Panc1 (cell line): ENCODE measurements around the gene S100P. TPM values are rescaled to one million over a fixed set of nuclear protein-coding genes. Genes with fewer than 3 reads are reported as not detected.

ENCODE experiments used
- ATAC-seq: fragments of 200-7000 bp; cut with Tn5 transposase; 2 replicates; pipeline ENCODE4 v1.9.1; 2020; ENCODE audit warnings: mild to moderate bottlenecking, moderate library complexity
- BruUV-seq: library from RNA; stranded (reverse); fragments of 400-500 nt; replicated peaks from 2 replicates; lab custom pipeline; 2021; lab: Mats Ljungman, UMichigan
- CTCF ChIA-PET: fragments of 300-600 bp; sonication (Branson Sonifier 250); formaldehyde crosslinking; loops from one replicate; lab custom pipeline; 2022; ENCODE audit warnings: antibody characterized with exemption; lab: Charles Lee
- POLR2A ChIA-PET: fragments of 300-600 bp; sonication (Branson Sonifier 250); formaldehyde crosslinking; loops from one replicate; lab custom pipeline; 2022; ENCODE audit warnings: antibody characterized with exemption; lab: Charles Lee
- DNase-seq: peaks from one replicate; pipeline ENCODE4 v3.0.0-alpha.2; 2010; ENCODE audit warnings: low read depth, low spot score
- H3K27ac ChIP-seq: 2 replicates; pipeline ENCODE4 v1.5.1; 2011; ENCODE audit warnings: mild to moderate bottlenecking, low read length, inconsistent platforms
- H3K27me3 ChIP-seq: fragments of 200-500 bp; sonication (Bioruptor generic); 2 replicates; pipeline ENCODE4 v1.6.0; 2014; ENCODE audit warnings: low read length, inconsistent platforms; ENCODE audit not compliant: control insufficient read depth, insufficient read depth
- H3K36me3 ChIP-seq: fragments of 200-500 bp; sonication (Bioruptor generic); 2 replicates; pipeline ENCODE4 v1.5.1; 2014; ENCODE audit warnings: inconsistent platforms, mild to moderate bottlenecking, low read length, moderate library complexity; ENCODE audit not compliant: control insufficient read depth, insufficient read depth
- H3K4me1 ChIP-seq: 2 replicates; pipeline ENCODE4 v1.5.1; 2011; ENCODE audit warnings: inconsistent platforms, mild to moderate bottlenecking, low read length, moderate library complexity; ENCODE audit not compliant: control insufficient read depth, insufficient read depth
- H3K4me3 ChIP-seq, 2 experiments: 2 replicates each; pipeline ENCODE4 v1.5.1; 2011 to 2012; ENCODE audit warnings: low read depth in 2 of 2, low read length in 2 of 2, mild to moderate bottlenecking in 2 of 2, inconsistent platforms in 1 of 2, moderate library complexity in 1 of 2
- H3K9me3 ChIP-seq: fragments of 200-500 bp; sonication (Bioruptor generic); 2 replicates; pipeline ENCODE4 v1.5.1; 2014; ENCODE audit warnings: low read depth, mild to moderate bottlenecking, inconsistent platforms, low read length, moderate library complexity; ENCODE audit not compliant: control insufficient read depth, insufficient read depth
- POLR2AphosphoS5 ChIP-seq: IDR thresholded peaks from 2 replicates; pipeline ENCODE4 v1.6.1; 2012; ENCODE audit warnings: mild to moderate bottlenecking, low read depth, low read length, moderate library complexity
- SIN3A ChIP-seq: IDR thresholded peaks from 2 replicates; pipeline ENCODE4 v1.6.1; 2012; ENCODE audit warnings: low read depth, mild to moderate bottlenecking, low read length, moderate library complexity, borderline replicate concordance; ENCODE audit not compliant: insufficient read depth
- TCF7L2 ChIP-seq: IDR thresholded peaks from 2 replicates; pipeline ENCODE4 v1.6.1; 2011; ENCODE audit warnings: mild to moderate bottlenecking, low read depth, low read length, inconsistent platforms
- in situ Hi-C: cut with HindIII; loops from 2 replicates; pipeline ENCODE4 v1.10.0; 2016; ENCODE audit warnings: low sequenced_read_pairs, low pct_unique_long_range_greater_than_20kb
- intact Hi-C: fragments of 100-400 bp; cut with micrococcal nuclease; formaldehyde crosslinking; loops from one replicate; pipeline ENCODE4 v1.10.0; 2022; ENCODE audit not compliant: unreplicated experiment
- total RNA-seq: library from RNA; stranded (reverse); gene quantifications from one replicate; pipeline ENCODE4 v1.2.1, GENCODE V29; 2021; ENCODE audit not compliant: unreplicated experiment
- TF ChIP-seq, protein P1 (sequence below), 2 experiments: IDR thresholded peaks; 2 replicates each; pipeline ENCODE4 v1.6.1; 2011 to 2012; ENCODE audit warnings: low read depth in 2 of 2, control low read depth in 1 of 2, low read length in 1 of 2, mild to moderate bottlenecking in 1 of 2, moderate library complexity in 1 of 2; ENCODE audit not compliant: insufficient read depth in 1 of 2
- TF ChIP-seq, protein P2 (sequence below): fragments of 450-650 bp; IDR thresholded peaks from 2 replicates; pipeline ENCODE4 v1.5.1; 2017; ENCODE audit warnings: mild to moderate bottlenecking

The S100P gene
- total RNA-seq, 1 experiment from 2014 or later = 2.3 TPM

DNA sequence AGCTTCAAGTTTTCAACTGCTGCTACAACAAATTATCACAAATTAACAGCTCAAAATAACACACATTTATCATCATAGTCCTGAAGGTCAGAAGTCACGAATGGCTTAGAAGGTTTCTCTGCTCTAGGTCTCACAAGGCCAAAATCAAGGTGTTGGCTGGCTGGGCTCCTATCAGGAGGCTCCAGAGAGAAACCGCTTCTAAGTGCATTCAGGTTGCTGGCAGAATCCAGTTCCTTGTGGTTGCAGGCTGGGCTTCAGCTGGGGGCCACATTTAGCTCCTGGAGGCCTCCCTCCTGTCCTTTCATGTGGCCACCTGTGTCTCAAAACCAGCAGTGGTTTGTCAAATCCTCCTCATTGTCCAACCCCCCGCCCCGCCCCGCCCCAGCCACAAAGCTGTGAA is 37.8 kb upstream of the S100P start:
- CTCF ChIA-PET = interaction anchor here (0.7 kb wide), 1 partner anchor 28 kb away, joined by 5 read pairs; no protein-coding TSS in a partner anchor

DNA sequence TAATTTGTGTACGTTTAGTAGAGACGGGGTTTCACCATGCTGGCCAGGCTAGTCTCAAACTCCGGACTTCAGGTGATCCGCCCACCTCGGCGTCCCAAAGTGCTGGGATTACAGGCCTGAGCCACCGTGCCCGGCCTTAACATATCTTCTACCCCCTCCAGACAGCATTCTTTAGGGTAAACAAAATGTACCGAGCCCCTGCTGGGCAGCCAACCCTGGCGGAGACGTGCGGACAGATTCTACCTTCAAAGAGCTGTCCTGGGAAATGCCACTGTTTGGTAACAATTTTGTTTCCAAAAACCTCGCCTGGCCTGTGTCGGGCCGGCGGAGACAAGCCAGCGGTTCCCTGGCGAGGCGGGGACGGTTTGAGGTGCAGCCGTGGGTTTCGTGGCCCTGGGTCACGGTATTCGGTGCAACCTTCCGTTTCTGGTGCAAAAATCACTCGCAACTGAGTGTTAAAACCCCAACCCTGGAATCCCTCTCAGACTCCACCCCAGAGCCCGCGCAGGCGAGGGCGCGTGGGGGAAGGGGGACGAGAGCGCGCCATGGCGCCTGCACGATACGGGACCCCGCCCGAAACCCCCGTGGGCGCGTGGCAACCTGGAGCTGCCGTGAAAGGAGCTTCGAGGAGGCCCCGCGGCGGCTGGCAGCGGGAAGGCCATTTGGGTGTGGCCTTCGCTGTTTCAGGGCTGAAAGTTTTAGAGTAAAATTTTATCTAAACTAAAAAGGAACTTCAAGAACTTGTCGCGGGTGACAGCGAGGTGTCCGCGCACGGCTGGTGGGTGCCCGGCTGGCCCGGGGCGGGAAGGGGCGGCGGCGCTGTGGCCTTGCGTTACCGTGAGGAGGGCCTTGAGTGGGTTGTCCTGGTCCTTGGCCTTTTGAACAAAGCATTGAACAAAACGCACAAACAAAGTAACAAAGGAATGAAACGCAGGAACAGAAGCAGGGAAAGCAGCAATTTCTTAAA is 36.2 kb upstream of the S100P start:
- DNase-seq (no peak), ATAC-seq (no peak)
- no peak overlapping the region for H3K4me3 ChIP-seq
- H3K27me3 ChIP-seq = no peaks in the 10 kb centered on the region
- H3K9me3 ChIP-seq = no peaks in the 10 kb centered on the region
- TF ChIP-seq, protein P1, sequence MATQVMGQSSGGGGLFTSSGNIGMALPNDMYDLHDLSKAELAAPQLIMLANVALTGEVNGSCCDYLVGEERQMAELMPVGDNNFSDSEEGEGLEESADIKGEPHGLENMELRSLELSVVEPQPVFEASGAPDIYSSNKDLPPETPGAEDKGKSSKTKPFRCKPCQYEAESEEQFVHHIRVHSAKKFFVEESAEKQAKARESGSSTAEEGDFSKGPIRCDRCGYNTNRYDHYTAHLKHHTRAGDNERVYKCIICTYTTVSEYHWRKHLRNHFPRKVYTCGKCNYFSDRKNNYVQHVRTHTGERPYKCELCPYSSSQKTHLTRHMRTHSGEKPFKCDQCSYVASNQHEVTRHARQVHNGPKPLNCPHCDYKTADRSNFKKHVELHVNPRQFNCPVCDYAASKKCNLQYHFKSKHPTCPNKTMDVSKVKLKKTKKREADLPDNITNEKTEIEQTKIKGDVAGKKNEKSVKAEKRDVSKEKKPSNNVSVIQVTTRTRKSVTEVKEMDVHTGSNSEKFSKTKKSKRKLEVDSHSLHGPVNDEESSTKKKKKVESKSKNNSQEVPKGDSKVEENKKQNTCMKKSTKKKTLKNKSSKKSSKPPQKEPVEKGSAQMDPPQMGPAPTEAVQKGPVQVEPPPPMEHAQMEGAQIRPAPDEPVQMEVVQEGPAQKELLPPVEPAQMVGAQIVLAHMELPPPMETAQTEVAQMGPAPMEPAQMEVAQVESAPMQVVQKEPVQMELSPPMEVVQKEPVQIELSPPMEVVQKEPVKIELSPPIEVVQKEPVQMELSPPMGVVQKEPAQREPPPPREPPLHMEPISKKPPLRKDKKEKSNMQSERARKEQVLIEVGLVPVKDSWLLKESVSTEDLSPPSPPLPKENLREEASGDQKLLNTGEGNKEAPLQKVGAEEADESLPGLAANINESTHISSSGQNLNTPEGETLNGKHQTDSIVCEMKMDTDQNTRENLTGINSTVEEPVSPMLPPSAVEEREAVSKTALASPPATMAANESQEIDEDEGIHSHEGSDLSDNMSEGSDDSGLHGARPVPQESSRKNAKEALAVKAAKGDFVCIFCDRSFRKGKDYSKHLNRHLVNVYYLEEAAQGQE (IDR thresholded peaks at IDR 0.05; ENCODE audit: insufficient read depth in 1 of 2, low read depth in 2 of 2, low read length in 1 of 2) = no peak
- TF ChIP-seq POLR2AphosphoS5 = no peak
- TF ChIP-seq TCF7L2 = no peak
- no peak for TF ChIP-seq SIN3A
- TF ChIP-seq, protein P2, sequence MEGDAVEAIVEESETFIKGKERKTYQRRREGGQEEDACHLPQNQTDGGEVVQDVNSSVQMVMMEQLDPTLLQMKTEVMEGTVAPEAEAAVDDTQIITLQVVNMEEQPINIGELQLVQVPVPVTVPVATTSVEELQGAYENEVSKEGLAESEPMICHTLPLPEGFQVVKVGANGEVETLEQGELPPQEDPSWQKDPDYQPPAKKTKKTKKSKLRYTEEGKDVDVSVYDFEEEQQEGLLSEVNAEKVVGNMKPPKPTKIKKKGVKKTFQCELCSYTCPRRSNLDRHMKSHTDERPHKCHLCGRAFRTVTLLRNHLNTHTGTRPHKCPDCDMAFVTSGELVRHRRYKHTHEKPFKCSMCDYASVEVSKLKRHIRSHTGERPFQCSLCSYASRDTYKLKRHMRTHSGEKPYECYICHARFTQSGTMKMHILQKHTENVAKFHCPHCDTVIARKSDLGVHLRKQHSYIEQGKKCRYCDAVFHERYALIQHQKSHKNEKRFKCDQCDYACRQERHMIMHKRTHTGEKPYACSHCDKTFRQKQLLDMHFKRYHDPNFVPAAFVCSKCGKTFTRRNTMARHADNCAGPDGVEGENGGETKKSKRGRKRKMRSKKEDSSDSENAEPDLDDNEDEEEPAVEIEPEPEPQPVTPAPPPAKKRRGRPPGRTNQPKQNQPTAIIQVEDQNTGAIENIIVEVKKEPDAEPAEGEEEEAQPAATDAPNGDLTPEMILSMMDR = no peak
- ChIA-PET CTCF (no interaction called here), POLR2A (interaction anchor here (0.6 kb wide), 1 partner anchor 397 kb away, joined by 5 read pairs; no protein-coding TSS in a partner anchor)
- H3K27ac ChIP-seq = no peak overlapping the region
- no TSS peak for BruUV-seq
- in situ Hi-C loops = no loop called here
- no peaks in the 10 kb centered on the region; the same call in 1 of the 2 replicates for H3K4me1 ChIP-seq
- intact Hi-C loops = no loop called here
- no peaks in the 10 kb centered on the region for H3K36me3 ChIP-seq

More for the DNA sequence above, 37.8 kb upstream of the S100P start:
- no peak for DNase-seq
- ATAC-seq = no peak
- Histone ChIP-seq H3K4me1 (no peaks in the 10 kb centered on the region; the same call in 1 of the 2 replicates), H3K27me3 (no peaks in the 10 kb centered on the region), H3K4me3 (no peak overlapping the region), H3K9me3 (no peaks in the 10 kb centered on the region), H3K36me3 (no peaks in the 10 kb centered on the region), H3K27ac (no peak overlapping the region)
- intact Hi-C loops (no loop called here), in situ Hi-C loops (no loop called here)
- TF ChIP-seq TCF7L2 (no peak), POLR2AphosphoS5 (no peak), SIN3A (no peak)
- TF ChIP-seq, protein P1 (IDR thresholded peaks at IDR 0.05; ENCODE audit: insufficient read depth in 1 of 2, low read depth in 2 of 2, low read length in 1 of 2) = no peak
- TF ChIP-seq, protein P2 = no peak
- no TSS peak for BruUV-seq
- POLR2A ChIA-PET = interaction anchor here (0.6 kb wide), 1 partner anchor 29 kb away, joined by 7 read pairs; no protein-coding TSS in a partner anchor
